Left kidney (tissue), 2 donors: ENCODE results near the gene TENM4. TPM values are rescaled to one million over a fixed set of nuclear protein-coding genes. Genes with fewer than 3 reads are reported as not detected.
A peak's percentile ranks its signal among the peaks of the same experiment; 100 is the strongest.

Experiments
- DNase-seq: peaks from one replicate; pipeline ENCODE4 v3.0.0-alpha.2; 2013
- polyA plus RNA-seq: library from polyadenylated mRNA; unstranded; fragments of 120-200 nt; gene quantifications from one replicate; pipeline ENCODE4 v1.2.1, GENCODE V29; 2013; ENCODE audit not compliant: insufficient read length

The TENM4 gene
- polyA plus RNA-seq, 1 donor: 24.5 TPM

DNA sequence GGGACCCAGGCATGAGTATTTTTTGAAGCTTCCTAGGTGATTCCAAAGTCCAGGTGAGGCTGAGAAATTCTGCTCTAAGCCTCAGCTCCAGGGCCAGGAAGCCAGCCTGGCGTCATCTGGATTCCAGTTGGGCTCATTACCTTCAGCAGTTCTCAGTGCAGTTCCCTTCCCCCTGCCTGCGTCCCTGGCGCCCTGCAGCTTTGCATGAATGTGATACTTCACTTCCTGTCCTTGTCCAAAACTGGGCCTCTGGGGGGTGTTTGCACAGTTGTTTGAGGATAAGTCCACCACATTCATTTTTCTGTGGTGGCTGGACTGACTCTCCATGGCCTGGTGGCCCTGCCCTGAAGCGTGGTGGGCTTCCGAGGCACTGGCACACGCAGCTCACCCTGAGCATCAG lies 98.1 kb downstream of the TENM4 start:
- DNase-seq: peak; percentile 24

- no peak for DNase-seq
These were observed 98.6 kb downstream of the TENM4 start for GRCh38 chr11:79342236-79342635.

DNA sequence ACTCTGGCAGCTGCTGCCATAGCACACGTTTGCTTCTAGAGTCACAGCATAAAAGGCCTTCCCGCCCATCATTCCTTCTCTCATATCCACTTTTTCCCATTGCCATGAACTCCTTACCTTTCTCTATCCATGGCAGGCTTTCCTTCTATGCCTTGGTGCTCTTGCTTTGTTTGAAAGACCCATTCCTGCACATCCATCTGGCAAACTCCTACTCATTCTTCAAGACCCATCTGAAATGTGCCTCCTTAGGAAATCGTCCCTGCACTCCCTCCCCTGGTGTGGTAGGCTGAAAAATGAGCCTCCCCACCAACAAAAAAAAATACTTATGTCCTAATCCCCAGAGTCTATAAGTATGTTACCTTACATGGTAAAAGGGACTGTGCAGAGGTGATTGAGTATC lies 100.3 kb downstream of the TENM4 start:
- no peak for DNase-seq

- no peak for DNase-seq
These were observed 103.9 kb downstream of the TENM4 start for GRCh38 chr11:79336797-79337517.

DNA sequence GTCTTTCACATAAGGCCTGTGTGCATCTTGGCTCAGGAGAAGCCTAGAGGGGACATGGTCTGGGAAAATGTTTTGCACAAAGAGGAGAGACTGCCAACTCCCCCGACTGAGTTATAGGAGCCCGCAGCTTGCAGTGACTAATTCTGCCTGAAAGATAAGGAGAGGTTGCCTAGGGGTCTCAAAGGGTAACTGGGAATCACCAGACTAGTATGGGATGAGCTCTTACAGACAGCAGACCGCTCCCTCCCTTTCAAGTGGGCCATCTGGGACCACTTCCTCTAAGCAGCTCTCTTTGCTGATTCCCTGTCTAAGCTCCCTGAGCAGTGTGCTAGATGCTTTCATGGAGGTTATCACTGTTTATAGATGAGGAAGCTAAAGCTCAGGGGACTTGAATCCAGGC lies 105.1 kb downstream of the TENM4 start:
- no peak for DNase-seq

GRCh38 chr11:79333355-79333754 lies 107.5 kb downstream of the TENM4 start:
- DNase-seq: no peak

DNA sequence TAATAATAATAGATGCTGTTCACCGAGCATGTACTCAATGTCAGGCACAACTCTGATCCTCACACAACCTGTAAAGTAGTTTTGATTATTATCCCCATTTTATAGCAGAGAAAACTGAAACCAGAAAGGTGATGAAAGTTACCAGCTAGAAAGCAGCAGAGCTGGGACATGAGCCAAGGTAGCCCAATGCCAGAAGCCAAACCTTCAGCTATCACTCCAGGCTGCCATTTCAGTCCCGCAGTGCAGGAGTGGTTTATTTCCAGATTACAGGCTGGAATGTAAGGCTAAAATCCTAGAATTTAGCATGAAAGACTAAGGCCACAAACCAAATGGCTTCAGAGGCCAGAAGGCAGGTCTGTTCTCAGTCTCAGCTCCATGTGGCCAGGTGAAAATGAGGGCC lies 108.8 kb downstream of the TENM4 start:
- no peak for DNase-seq

DNA sequence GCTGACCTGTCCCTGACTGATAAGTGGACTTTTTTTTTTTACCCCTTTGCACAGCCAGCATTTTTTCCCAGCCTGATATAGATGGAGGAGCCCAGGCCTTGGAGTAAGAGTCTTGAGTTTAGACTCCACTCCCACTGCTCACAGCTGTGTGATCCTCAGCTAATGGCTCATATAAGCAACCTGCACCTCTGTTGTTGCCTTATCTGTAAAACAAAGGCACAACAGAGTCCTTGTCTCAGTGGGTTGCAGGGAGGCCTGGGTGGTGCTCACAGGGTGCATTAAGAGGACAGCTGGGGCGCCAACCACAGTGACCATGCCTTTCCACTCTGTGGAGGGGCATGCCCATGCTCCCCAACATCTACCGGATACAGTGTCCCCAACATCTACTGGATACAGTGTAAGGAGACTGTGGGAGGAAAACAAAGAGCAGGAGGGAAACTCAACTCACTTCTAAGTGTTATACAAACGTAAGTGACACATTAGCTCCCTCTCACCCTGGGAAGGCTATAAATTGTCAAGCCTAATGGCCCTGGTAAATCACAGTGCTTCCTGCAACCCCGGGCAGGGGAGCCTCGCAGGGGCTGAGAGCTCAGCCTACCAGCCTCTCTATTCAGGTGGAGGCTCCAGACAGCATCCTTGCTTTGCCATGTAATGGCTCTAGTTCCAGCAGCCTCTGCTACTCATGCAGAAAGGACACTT lies 109.5 kb downstream of the TENM4 start:
- peak; percentile 72 for DNase-seq

- peak; percentile 36 for DNase-seq
These were observed 110.2 kb downstream of the TENM4 start for GRCh38 chr11:79330651-79331050.

GRCh38 chr11:79329561-79329960 lies 111.3 kb downstream of the TENM4 start:
- no peak for DNase-seq

GRCh38 chr11:79328402-79328801 lies 112.4 kb downstream of the TENM4 start:
- no peak for DNase-seq

- no peak for DNase-seq
These were observed 115.0 kb downstream of the TENM4 start for GRCh38 chr11:79325851-79326250.

DNA sequence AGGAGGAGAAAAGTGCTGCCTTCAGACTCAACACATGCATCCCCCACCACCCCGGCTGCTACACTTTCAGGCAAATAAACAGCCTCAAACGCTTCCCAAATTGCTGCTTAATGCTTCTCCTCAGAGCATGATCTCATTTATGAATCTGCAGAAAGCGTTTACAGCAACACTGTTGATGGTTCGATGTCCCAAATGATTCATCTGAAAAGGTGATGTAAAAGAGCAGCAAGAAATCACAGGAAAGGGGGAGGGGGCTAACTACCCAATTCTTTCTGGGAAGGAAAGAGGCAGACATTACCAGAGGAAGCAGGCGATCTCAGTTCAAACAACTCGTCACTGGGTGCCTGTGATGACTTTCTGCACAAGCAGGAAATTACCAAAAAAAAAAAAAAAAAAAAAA lies 119.6 kb downstream of the TENM4 start:
- no peak for DNase-seq

DNA sequence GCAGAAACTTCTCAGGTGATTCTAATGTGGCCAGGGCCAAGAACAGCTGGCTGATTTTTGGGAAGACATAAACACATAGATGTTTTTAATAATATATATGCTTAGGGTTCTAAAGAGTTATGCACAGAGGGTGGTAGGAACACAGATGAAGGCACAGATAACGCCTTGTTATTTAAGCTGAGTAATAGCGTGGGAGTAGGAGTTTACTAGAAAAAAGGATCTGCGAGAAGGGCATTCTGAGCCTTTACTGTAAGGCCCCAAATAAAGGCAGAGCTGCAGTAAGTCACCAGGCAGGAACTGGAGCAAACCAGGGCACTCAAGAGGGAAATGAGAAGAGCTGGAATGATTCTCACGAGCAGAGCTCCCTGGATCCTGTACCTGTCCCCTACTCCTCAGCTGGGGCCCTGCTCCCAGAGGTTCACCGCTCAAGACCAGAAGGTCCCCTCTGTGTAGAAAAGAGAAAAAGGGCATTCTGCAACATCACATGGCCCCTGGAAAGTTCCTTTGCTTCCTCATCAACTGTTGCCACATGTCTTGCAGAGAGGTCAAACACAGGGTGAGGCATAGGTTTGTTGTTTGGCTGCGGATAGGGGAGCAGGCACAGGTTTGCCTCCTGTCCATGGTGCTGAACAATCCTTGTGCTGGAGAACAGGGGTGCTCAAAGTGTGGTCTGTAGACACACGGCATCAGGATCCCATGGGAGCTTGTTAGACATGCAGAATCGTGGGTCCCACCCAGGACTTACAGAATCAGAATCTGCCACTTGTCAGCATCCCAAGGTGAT lies 125.7 kb downstream of the TENM4 start:
- DNase-seq: peak; percentile 58

DNA sequence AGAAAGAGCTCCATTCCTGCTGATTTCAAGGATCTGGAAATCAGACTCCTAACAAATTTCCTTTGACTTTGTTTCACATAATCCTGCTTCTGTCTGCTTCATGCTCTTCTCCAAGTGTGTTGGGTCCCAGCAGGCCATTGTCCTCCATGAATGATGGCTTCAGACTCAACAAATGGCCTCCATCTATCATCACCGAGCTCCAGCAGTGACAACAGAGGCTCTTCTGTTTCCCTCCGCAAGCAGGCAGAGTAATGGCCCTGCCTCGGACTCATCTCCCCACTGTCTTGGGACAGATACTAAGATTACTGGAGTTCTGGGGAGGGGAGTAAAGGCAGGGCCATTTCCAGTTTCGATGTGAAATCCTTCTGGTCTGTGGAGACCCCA lies 127.3 kb downstream of the TENM4 start:
- DNase-seq: no peak

GRCh38 chr11:79312617-79313529 lies 128.0 kb downstream of the TENM4 start:
- DNase-seq: no peak

GRCh38 chr11:79311461-79311860 lies 129.4 kb downstream of the TENM4 start:
- DNase-seq: no peak

DNA sequence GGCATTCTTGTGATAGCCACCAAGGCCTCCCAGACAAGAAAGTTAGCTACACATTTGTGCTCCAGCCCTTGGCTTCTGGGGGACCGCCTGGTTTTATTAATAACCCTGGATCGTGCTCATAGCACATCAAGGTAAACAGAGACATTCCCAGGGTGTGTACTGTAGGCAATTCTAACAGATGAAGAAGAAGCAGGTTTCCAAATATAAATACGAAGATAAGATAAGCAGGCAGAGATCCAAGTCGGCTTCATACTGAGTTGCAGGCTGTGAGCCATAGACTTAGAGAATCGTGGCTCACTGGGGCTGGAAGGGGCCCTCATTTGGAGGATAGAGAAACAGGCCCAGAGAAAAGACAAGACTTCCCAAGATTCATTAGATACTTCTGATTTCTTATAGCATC lies 131.4 kb downstream of the TENM4 start:
- DNase-seq: no peak

- no peak for DNase-seq
These were observed 132.4 kb downstream of the TENM4 start for GRCh38 chr11:79308429-79308828.

GRCh38 chr11:79304599-79305212 lies 136.1 kb downstream of the TENM4 start:
- no peak for DNase-seq

GRCh38 chr11:79296141-79296540 lies 144.7 kb downstream of the TENM4 start:
- DNase-seq: peak; percentile 58
